ENCODE data around the gene LIG1.
"Not testable (repeated sequence)": the region's sequence is repeated elsewhere in the genome, so short reads cannot be mapped to it uniquely, and the experiment has no call there.

The LIG1 gene

DNA sequence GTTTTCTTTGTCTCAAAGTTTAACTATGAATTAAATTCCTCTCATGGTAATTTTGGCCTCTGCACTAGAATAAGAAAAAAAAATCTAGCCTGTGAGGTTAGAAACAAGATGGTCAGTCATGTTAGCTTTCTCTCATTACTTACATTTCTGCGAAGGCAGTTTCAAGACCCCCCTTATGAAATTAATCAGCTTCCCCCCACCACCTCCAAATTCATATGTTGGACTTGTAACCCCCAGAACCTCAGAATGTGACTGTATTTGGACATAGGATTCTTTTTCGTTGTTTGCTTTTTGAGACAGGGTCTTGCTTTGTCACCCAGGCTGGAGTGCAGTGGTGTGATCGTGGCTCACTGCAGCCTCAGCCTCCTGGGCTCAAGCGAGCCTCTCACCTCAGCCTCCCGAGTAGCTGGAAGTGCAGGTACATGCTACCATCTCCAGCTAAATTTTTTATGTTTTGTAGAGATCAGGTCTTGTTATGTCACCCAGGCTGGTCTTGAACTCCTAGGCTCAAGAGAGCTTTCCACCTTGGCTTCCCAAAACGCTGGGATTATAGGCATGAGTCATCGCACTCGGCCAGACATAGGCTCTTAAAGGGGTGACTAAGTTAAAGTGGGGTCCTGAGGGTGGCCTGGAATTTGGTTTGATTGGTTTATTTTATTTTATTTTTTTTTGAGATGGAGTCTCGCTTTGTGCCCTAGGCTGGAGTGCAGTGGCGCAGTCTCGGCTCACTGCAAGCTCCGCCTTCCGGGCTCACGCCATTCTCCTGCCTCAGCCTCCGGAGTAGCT lies 61.0 kb downstream of the LIG1 start:
- no peak overlapping the region for H3K4me3 ChIP-seq (ENCODE audit: control insufficient read depth, low read depth, low read length)
- DNase-seq (ENCODE audit: low read depth): no peak
- TF ChIP-seq, protein P1, sequence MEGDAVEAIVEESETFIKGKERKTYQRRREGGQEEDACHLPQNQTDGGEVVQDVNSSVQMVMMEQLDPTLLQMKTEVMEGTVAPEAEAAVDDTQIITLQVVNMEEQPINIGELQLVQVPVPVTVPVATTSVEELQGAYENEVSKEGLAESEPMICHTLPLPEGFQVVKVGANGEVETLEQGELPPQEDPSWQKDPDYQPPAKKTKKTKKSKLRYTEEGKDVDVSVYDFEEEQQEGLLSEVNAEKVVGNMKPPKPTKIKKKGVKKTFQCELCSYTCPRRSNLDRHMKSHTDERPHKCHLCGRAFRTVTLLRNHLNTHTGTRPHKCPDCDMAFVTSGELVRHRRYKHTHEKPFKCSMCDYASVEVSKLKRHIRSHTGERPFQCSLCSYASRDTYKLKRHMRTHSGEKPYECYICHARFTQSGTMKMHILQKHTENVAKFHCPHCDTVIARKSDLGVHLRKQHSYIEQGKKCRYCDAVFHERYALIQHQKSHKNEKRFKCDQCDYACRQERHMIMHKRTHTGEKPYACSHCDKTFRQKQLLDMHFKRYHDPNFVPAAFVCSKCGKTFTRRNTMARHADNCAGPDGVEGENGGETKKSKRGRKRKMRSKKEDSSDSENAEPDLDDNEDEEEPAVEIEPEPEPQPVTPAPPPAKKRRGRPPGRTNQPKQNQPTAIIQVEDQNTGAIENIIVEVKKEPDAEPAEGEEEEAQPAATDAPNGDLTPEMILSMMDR (IDR thresholded peaks at IDR 0.05; ENCODE audit: control insufficient read depth, insufficient read depth, low read depth, low read length, missing control alignments): no peak

DNA sequence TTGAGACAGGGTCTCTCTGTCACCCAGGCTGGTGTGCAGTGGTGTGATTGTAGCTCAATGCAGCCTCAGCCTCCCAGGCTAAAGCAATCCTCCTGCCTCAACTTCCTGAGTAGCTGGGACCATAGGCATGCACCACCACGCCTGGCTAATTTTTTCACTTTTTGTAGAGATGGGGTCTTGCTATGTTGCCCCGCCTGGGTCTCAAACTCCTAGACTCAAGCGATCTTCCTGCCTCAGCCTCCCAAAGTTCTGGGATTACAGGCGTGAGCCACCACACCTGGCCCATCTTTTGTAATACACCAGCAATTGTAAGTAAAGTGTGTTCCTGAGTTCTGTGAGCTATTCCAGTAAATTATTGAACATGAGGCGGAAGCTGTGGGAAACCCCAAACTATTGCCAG lies 66.2 kb downstream of the LIG1 start:
- TF ChIP-seq, protein P1 (IDR thresholded peaks at IDR 0.05; ENCODE audit: control insufficient read depth, insufficient read depth, low read depth, low read length, missing control alignments): no peak
- DNase-seq (ENCODE audit: low read depth): no peak
- no peak overlapping the region for H3K4me3 ChIP-seq (ENCODE audit: control insufficient read depth, low read depth, low read length)

DNA sequence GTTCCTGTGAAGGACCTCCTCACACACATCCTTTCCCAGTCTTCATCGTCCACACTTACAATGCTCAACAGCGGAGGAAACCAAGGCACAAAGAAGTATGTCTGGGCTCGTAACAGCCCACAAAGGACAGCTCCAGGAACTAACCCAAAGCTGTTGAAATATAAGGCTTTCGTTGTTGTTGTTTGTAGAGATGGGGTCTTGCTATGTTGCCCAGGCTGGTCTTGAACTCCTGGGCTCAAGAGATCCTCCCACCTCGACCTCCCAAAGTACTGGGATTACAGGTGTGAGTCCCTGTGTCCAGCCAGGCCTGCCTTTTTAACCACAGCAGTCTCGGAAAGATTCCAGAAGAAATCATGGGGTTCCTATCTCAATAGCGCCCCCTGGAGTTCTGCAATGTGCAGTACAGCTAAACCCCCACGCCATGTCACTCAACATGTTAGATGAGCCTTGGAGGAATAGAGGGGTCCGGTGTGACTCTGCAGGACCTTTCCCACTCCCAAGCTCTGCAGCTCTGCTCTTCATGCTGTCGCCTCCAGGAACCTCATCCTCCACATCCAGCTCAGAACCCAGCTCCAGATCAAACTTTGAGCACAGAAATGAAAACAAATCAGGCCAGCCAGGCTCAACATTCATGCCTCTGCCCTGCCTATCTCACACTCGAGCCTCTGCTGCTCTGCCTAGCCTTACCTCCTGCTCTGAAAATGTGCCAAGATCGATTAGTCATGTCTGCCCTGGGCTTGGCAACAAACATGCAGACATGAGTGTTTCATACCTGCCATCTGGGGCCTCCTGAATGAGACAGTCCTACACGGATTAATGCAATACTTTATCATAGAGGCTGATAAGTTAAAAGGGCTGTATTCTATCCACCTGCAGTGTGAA lies 67.0 kb downstream of the LIG1 start:
- DNase-seq (ENCODE audit: low read depth): no peak
- no peak overlapping the region for H3K4me3 ChIP-seq (ENCODE audit: control insufficient read depth, low read depth, low read length)
- TF ChIP-seq, protein P1 (IDR thresholded peaks at IDR 0.05; ENCODE audit: control insufficient read depth, insufficient read depth, low read depth, low read length, missing control alignments): peak; percentile 79

DNA sequence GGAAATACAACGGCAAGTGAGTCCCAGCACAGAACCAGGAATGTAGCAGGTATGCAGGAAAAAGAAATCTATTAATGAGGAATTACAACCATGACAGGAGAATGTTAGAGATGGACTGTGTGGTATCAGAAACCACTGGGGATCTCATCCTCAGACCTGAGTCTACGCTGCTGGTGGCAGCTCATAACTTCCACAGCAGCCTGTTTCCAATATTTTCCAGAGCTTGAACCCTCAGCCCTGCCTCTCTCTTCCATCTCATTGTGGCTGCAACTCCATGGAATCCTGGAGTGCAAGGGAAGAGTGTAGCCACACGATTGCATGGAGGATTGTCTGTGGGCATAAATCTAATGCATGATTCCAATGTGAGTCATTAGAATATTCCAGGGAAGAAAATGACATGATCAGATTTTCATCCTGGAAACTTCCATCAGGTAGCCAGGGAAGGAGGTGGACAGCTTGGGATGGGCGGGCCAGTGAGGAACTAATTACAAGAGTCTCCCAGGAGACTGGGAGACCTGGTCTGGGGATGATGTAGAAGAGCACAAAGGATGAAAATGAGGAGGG lies 74.5 kb downstream of the LIG1 start:
- DNase-seq (ENCODE audit: low read depth): no peak
- TF ChIP-seq, protein P1 (IDR thresholded peaks at IDR 0.05; ENCODE audit: control insufficient read depth, insufficient read depth, low read depth, low read length, missing control alignments): no peak
- H3K4me3 ChIP-seq (ENCODE audit: control insufficient read depth, low read depth, low read length): no peak overlapping the region

DNA sequence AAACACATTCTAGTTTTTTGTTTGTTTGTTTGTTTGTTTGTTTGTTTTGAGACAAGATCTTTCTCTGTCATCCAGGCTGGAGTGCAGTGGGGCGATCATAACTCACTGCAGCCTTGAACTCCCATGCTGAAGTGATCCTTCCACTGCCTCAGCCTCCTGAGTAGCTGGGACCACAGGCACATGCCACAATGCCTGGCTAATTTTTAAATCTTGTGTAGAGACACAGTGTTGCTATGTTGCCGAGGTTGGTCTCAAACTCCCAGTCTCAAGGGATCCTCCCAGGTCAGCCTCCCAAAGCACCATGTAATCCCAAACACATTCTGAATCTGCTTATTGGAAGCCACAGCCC lies 75.3 kb downstream of the LIG1 start:
- H3K4me3 ChIP-seq (ENCODE audit: control insufficient read depth, low read depth, low read length): no peak overlapping the region
- no peak for DNase-seq (ENCODE audit: low read depth)
- TF ChIP-seq, protein P1 (IDR thresholded peaks at IDR 0.05; ENCODE audit: control insufficient read depth, insufficient read depth, low read depth, low read length, missing control alignments): no peak

DNA sequence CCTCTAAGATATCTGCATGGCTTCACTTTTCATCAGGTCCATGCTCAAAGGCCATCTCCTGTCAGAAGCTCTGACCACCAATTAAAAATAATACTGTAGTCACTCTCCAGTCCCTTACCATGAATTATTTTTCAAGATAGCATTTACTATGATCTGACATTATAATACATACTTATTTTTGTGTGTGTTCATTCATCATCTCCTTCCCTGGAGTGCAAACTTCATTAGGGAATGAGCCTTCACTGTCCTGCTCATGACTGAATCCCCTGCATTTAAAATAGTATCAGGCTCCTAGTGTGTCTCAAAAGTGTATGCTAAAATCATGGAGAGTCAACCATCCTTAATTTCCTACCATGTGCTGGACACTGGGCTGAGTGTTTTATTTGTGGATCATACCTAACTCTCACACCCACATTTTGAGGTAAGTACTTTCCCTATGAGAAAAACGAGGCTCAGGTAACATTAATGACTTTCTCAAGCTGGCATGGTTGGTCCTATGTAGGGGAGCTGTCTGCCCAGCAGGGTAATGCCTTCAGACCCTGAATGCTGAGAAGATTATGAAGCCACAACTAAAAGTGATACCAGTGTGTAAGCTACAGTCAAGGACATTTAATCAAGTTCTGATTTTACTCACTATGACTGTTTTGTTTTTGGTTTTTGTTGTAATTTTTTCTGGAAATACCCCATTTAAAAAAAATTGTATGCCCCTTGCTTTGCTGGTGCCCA lies 75.9 kb downstream of the LIG1 start:
- DNase-seq (ENCODE audit: low read depth): no peak
- TF ChIP-seq, protein P1 (IDR thresholded peaks at IDR 0.05; ENCODE audit: control insufficient read depth, insufficient read depth, low read depth, low read length, missing control alignments): no peak
- H3K4me3 ChIP-seq (ENCODE audit: control insufficient read depth, low read depth, low read length): no peak overlapping the region

DNA sequence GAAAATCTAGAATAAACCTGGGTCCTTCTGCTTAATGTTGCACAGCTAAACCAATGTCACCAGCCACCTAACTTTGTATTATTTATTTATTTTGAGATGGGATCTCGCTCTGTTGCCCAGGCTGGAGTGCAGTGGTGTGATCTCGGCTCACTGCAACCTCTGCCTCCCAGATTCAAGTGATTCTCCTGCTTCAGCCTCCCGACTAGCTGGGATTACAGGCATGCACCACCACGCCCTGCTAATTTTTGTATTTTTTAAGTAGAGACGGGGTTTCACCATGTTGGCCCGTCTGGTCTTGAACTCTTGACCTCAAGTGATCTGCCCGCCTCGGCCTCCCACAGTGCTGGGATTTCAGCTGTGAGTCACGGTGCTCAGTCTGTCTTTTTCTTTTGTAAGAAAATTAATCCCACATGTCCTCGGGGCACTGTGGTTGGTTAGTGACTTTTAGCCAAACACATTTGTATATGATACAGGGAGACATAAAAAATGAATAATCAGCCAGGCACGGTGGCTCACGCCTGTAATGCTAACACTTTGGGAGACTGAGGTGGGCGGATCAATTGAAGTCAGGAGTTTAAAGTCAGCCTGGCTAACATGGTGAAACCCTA lies 78.9 kb downstream of the LIG1 start:
- not testable (repeated sequence) for H3K4me3 ChIP-seq (ENCODE audit: control insufficient read depth, low read depth, low read length)
- DNase-seq (ENCODE audit: low read depth): peak; percentile 95
